ENCODE measurements around the gene SHISA9. TPM values are rescaled to one million over a fixed set of nuclear protein-coding genes. Genes with fewer than 3 reads are reported as not detected.

Gene SHISA9
- total RNA-seq, 2 donors from 2014 or later = 0.21 to 3.4 TPM

- Histone ChIP-seq H3K27ac (no peak overlapping the region), H3K4me3 (no peak overlapping the region), H3K36me3 (no peaks in the 10 kb centered on the region), H3K9me3 (no peaks in the 10 kb centered on the region), H3K4me1 (ENCODE audit: control insufficient read depth in 1 of 2, low read depth in 2 of 2) (no peaks in the 10 kb centered on the region), H3K27me3 (replicated peaks; ENCODE audit: insufficient read depth) (no peaks in the 10 kb centered on the region)
- ATAC-seq (ENCODE audit: insufficient number of reproducible peaks, low FRiP score, low read depth) (no peak), DNase-seq (ENCODE audit: low spot score) (no peak)
- no peak for TF ChIP-seq CTCF (IDR thresholded peaks at IDR 0.05)
Observed at GRCh38 chr16:13076878-13077277, 175.5 kb downstream of the SHISA9 start.

GRCh38 chr16:13077816-13078215 lies 176.4 kb downstream of the SHISA9 start:
- DNase-seq (ENCODE audit: low spot score) (no peak), ATAC-seq (ENCODE audit: insufficient number of reproducible peaks, low FRiP score, low read depth) (no peak)
- no peaks in the 10 kb centered on the region for H3K27me3 ChIP-seq (replicated peaks; ENCODE audit: insufficient read depth)
- H3K36me3 ChIP-seq = no peaks in the 10 kb centered on the region
- no peak overlapping the region for H3K27ac ChIP-seq
- no peak overlapping the region for H3K4me3 ChIP-seq
- H3K9me3 ChIP-seq = no peaks in the 10 kb centered on the region
- no peaks in the 10 kb centered on the region for H3K4me1 ChIP-seq (ENCODE audit: control insufficient read depth in 1 of 2, low read depth in 2 of 2)
- TF ChIP-seq CTCF (IDR thresholded peaks at IDR 0.05) = no peak

- H3K36me3 ChIP-seq = no peaks in the 10 kb centered on the region
- no peak for DNase-seq (ENCODE audit: low spot score)
Observed at GRCh38 chr16:13080531-13080930, 179.1 kb downstream of the SHISA9 start.

GRCh38 chr16:13081825-13082331 lies 180.5 kb downstream of the SHISA9 start:
- H3K4me1 ChIP-seq (ENCODE audit: control insufficient read depth in 1 of 2, low read depth in 2 of 2) = no peaks in the 10 kb centered on the region
- no peak for TF ChIP-seq CTCF (IDR thresholded peaks at IDR 0.05)
- H3K27ac ChIP-seq = no peak overlapping the region
- no peaks in the 10 kb centered on the region for H3K27me3 ChIP-seq (replicated peaks; ENCODE audit: insufficient read depth)
- H3K36me3 ChIP-seq = no peaks in the 10 kb centered on the region
- no peaks in the 10 kb centered on the region for H3K9me3 ChIP-seq
- no peak overlapping the region for H3K4me3 ChIP-seq
- DNase-seq (ENCODE audit: low spot score) = no peak
- ATAC-seq (ENCODE audit: insufficient number of reproducible peaks, low FRiP score, low read depth) = no peak

More at GRCh38 chr16:13080531-13080930, 179.1 kb downstream of the SHISA9 start:
- H3K9me3 ChIP-seq = no peaks in the 10 kb centered on the region
- no peak overlapping the region for H3K4me3 ChIP-seq
- no peak overlapping the region for H3K27ac ChIP-seq
- no peaks in the 10 kb centered on the region for H3K27me3 ChIP-seq (replicated peaks; ENCODE audit: insufficient read depth)
- no peaks in the 10 kb centered on the region for H3K4me1 ChIP-seq (ENCODE audit: control insufficient read depth in 1 of 2, low read depth in 2 of 2)
- no peak for TF ChIP-seq CTCF (IDR thresholded peaks at IDR 0.05)
- ATAC-seq (ENCODE audit: insufficient number of reproducible peaks, low FRiP score, low read depth) = no peak

- ATAC-seq (ENCODE audit: insufficient number of reproducible peaks, low FRiP score, low read depth) (no peak), DNase-seq (ENCODE audit: low spot score) (no peak)
- Histone ChIP-seq H3K4me1 (ENCODE audit: control insufficient read depth in 1 of 2, low read depth in 2 of 2) (no peaks in the 10 kb centered on the region), H3K4me3 (no peak overlapping the region), H3K9me3 (no peaks in the 10 kb centered on the region), H3K27ac (no peak overlapping the region), H3K27me3 (replicated peaks; ENCODE audit: insufficient read depth) (no peaks in the 10 kb centered on the region), H3K36me3 (no peaks in the 10 kb centered on the region)
- TF ChIP-seq CTCF (IDR thresholded peaks at IDR 0.05) = no peak
Observed at GRCh38 chr16:13083681-13084080, 182.3 kb downstream of the SHISA9 start.
